ENCODE data around the gene SLX4IP. TPM values are rescaled to one million over a fixed set of nuclear protein-coding genes. Genes with fewer than 3 reads are reported as not detected.
A peak's percentile ranks its signal among the peaks of the same experiment; 100 is the strongest.

The SLX4IP gene
- total RNA-seq, 4 donors from 2014 or later: 3.4 to 6.3 (median 3.9) TPM

- H3K27ac ChIP-seq: peak overlapping the region; percentile 73 to 86 (median 79)
- no peaks in the 10 kb centered on the region for H3K9me3 ChIP-seq
- H3K27me3 ChIP-seq: no peaks in the 10 kb centered on the region
- no peaks in the 10 kb centered on the region for H3K36me3 ChIP-seq
- H3K4me3 ChIP-seq: peak overlapping the region in 1 of 4 donors; percentile 9
- intact Hi-C loops (cut with DNase I): no loop called here
- H3K4me1 ChIP-seq: peaks cover 51 to 88% (median 61%) of the 10 kb centered on the region in 3 donors
- WGBS, 2 donors: 13 to 28% methylated on average over 5 of the region's 5 CpGs
- TF ChIP-seq POLR2A (IDR thresholded peaks at IDR 0.05): no peak
- TF ChIP-seq CTCF (IDR thresholded peaks at IDR 0.05): no peak
- DNase-seq: no peak
These were observed 70.1 kb downstream of the SLX4IP start for GRCh38 chr20:10504994-10505730.

GRCh38 chr20:10505827-10506226 is 70.7 kb downstream of the SLX4IP start:
- 14 to 41% methylated on average over 2 of the region's 2 CpGs for WGBS, 2 donors

GRCh38 chr20:10507052-10507451 is 71.9 kb downstream of the SLX4IP start:
- Histone ChIP-seq H3K9me3 (no peaks in the 10 kb centered on the region), H3K4me1 (peaks cover 47 to 88% (median 73%) of the 10 kb centered on the region in 3 donors), H3K4me3 (no peak overlapping the region), H3K36me3 (no peaks in the 10 kb centered on the region), H3K27ac (peak overlapping the region; percentile 61 to 86 (median 79)), H3K27me3 (no peaks in the 10 kb centered on the region)
- no peak for TF ChIP-seq POLR2A (IDR thresholded peaks at IDR 0.05)
- no peak for TF ChIP-seq CTCF (IDR thresholded peaks at IDR 0.05)
- 73 to 93% methylated on average over 4 of the region's 4 CpGs for WGBS, 2 donors
- DNase-seq: no peak
- intact Hi-C loops (cut with DNase I): no loop called here

More at GRCh38 chr20:10505827-10506226, 70.7 kb downstream of the SLX4IP start:
- Histone ChIP-seq H3K4me3 (no peak overlapping the region), H3K27ac (peak overlapping the region; percentile 61 to 86 (median 79)), H3K4me1 (peaks cover 52 to 88% (median 63%) of the 10 kb centered on the region in 3 donors), H3K9me3 (no peaks in the 10 kb centered on the region), H3K36me3 (no peaks in the 10 kb centered on the region), H3K27me3 (no peaks in the 10 kb centered on the region)
- no peak for TF ChIP-seq CTCF (IDR thresholded peaks at IDR 0.05)
- no peak for TF ChIP-seq POLR2A (IDR thresholded peaks at IDR 0.05)
- intact Hi-C loops (cut with DNase I): no loop called here
- DNase-seq: no peak

- Histone ChIP-seq H3K4me3 (no peak overlapping the region), H3K27me3 (no peaks in the 10 kb centered on the region), H3K4me1 (peaks cover 47 to 85% (median 71%) of the 10 kb centered on the region in 3 donors), H3K27ac (peak overlapping the region; percentile 75 to 86 (median 84)), H3K36me3 (no peaks in the 10 kb centered on the region), H3K9me3 (no peaks in the 10 kb centered on the region)
- intact Hi-C loops (cut with DNase I): no loop called here
- no peak for DNase-seq
- 18 to 34% methylated on average over 4 of the region's 4 CpGs for WGBS, 2 donors
- TF ChIP-seq POLR2A (IDR thresholded peaks at IDR 0.05): no peak
- no peak for TF ChIP-seq CTCF (IDR thresholded peaks at IDR 0.05)
These were observed 73.0 kb downstream of the SLX4IP start for GRCh38 chr20:10508060-10508459.

GRCh38 chr20:10508468-10509251 is 73.6 kb downstream of the SLX4IP start:
- Histone ChIP-seq H3K27ac (peak overlapping the region; percentile 75 to 86 (median 84)), H3K4me1 (peaks cover 52 to 88% (median 71%) of the 10 kb centered on the region in 3 donors), H3K27me3 (no peaks in the 10 kb centered on the region), H3K4me3 (no peak overlapping the region), H3K9me3 (no peaks in the 10 kb centered on the region), H3K36me3 (no peaks in the 10 kb centered on the region)
- DNase-seq: no peak
- TF ChIP-seq CTCF (IDR thresholded peaks at IDR 0.05) (no peak), POLR2A (IDR thresholded peaks at IDR 0.05) (no peak)
- intact Hi-C loops (cut with DNase I): no loop called here
- WGBS, 2 donors: 13 to 27% methylated on average over 8 of the region's 8 CpGs

Data from esophagus squamous epithelium (tissue), 5 donors.